ENCODE results near the gene SUMO1. TPM values are rescaled to one million over a fixed set of nuclear protein-coding genes. Genes with fewer than 3 reads are reported as not detected.
A peak's percentile ranks its signal among the peaks of the same experiment; 100 is the strongest.

The SUMO1 gene
- total RNA-seq (102 and 105 TPM in 2 replicates), polyA plus RNA-seq (32.7 and 38.5 TPM in 2 replicates), polyA minus RNA-seq (39.6 and 49.1 TPM in 2 replicates), Bru-seq, nascent RNA (percentile 78 among the genes with signal in this experiment), BruChase-seq, experiment 1, labeled RNA remaining after a 6-hour chase (percentile 91 among the genes with signal in this experiment), BruChase-seq, experiment 2, labeled RNA remaining after a 2-hour chase (percentile 76 among the genes with signal in this experiment)
- 58.9 and 59.7 TPM in 2 replicates for polyA plus RNA-seq (2011; cell fraction: cytosol; rRNA removed)
- 20.4 and 24.1 TPM in 2 replicates for polyA plus RNA-seq (2011; cell fraction: nucleus; rRNA removed)
- 122 and 164 TPM in 2 replicates for polyA plus RNA-seq (2012)
- polyA minus RNA-seq (2011; cell fraction: cytosol; rRNA and poly(A)+ RNA removed) = 31.9 TPM
- 11.5 and 18.3 TPM in 2 replicates for polyA minus RNA-seq (2011; cell fraction: nucleus; rRNA and poly(A)+ RNA removed)
- long read RNA-seq, transcript SUMO1-203 (5 exons, 1,536 nt) = major isoform, 570 of 639 reads
- long read RNA-seq, transcript SUMO1-202 (6 exons, 1,071 nt) = minor isoform, 17 of 639 reads
- long read RNA-seq, transcript SUMO1-205 (5 exons, 534 nt) = minor isoform, 9 of 639 reads
- long read RNA-seq, transcript SUMO1-201 (4 exons, 831 nt) = minor isoform, 7 of 639 reads
- long read RNA-seq, partial matches to known transcripts = 9 of 639 reads
- long read RNA-seq, other reads (novel, unspliced or antisense) = 26 of 639 reads

- Histone ChIP-seq H3K4me1 (ENCODE audit: control insufficient read depth, extremely low read depth, insufficient read depth, low read length) (peaks cover 15% of the 10 kb centered on the region), H3K9me1 (replicated peaks; ENCODE audit: control insufficient read depth, extremely low read depth, insufficient read depth, low read length) (no peaks in the 10 kb centered on the region), H3K9ac (replicated peaks; ENCODE audit: extremely low read depth, insufficient read depth, low read length) (peak within 1 kb of the TSS; percentile 78), H3K4me2 (ENCODE audit: insufficient read depth, low read length) (peak within 1 kb of the TSS; percentile 98), H3K9me3 (replicated peaks; ENCODE audit: control insufficient read depth, insufficient read depth, low read length) (no peaks in the 10 kb centered on the region), H3K27ac (ENCODE audit: insufficient read depth, low read depth, low read length) (peak within 1 kb of the TSS; percentile 65), H3K4me3 (replicated peaks in 1 of 3; ENCODE audit: insufficient read depth in 1 of 3, low read depth in 1 of 3, low read length in 3 of 3) (peak within 1 kb of the TSS; percentile 78 to 86 (median 82)), H3K27me3 (ENCODE audit: control insufficient read depth in 2 of 2, insufficient read depth in 2 of 2, low read length in 2 of 2) (no peaks in the 10 kb centered on the region), H2AFZ (ENCODE audit: low read depth, low read length) (peak within 1 kb of the TSS; percentile 96), H3K79me2 (ENCODE audit: control insufficient read depth, insufficient read depth, low read length) (peaks cover 38% of the 10 kb centered on the region), H4K20me1 (replicated peaks; ENCODE audit: control insufficient read depth, extremely low read depth, insufficient read depth, low read length) (no peaks in the 10 kb centered on the region), H3K36me3 (ENCODE audit: control insufficient read depth in 2 of 2, extremely low read depth in 1 of 2, insufficient read depth in 2 of 2, low read length in 2 of 2) (no peaks in the 10 kb centered on the region)
- intact Hi-C loops (cut with micrococcal nuclease) (loop anchor here (1.0 kb wide), 2 partner anchors 11 to 27 kb away; partner anchors contain the start of gene NOP58), dilution Hi-C loops (cut with MboI; ENCODE audit: extremely low pct_ligation_motif_present, low sequenced_read_pairs) (no loop called here)
- BruUV-seq (replicated peaks) = TSS peak; percentile 96
- CTCF ChIA-PET = interaction anchor here (1.2 kb wide), 1 partner anchor 17 kb away, joined by 4 read pairs; no protein-coding TSS in a partner anchor
- FAIRE-seq (peak; percentile 93), DNase-seq (ENCODE audit: low read depth, low spot score) (peak; percentile 91)
- POLR2A ChIA-PET = no interaction called here
- no peak for TF ChIP-seq FOS (IDR thresholded peaks at IDR 0.05; ENCODE audit: borderline replicate concordance, insufficient read depth, low read length)
- peak; percentile 70 for TF ChIP-seq POLR2AphosphoS5 (IDR thresholded peaks at IDR 0.05; ENCODE audit: insufficient read depth, low read depth, low read length)
- peak; percentile 73 for TF ChIP-seq POLR2A (IDR thresholded peaks at IDR 0.05; ENCODE audit: low read depth, low read length)
Observed at GRCh38 chr2:202238234-202239197, at the start of gene SUMO1. Gene SUMO1, minus strand, starts transcription at chr2:202238597. Its CDS starts 146 bp downstream, at chr2:202238451.
